ENCODE results near the gene IP6K3.

IP6K3 gene

GRCh38 chr6:33716890-33717632 is 29.6 kb downstream of the IP6K3 start:
- Histone ChIP-seq H3K27ac (no peak overlapping the region), H3K79me2 (no peaks in the 10 kb centered on the region), H3K4me1 (no peaks in the 10 kb centered on the region), H3K4me2 (ENCODE audit: low read length) (no peak overlapping the region), H3K27me3 (ENCODE audit: control insufficient read depth, insufficient read depth, low read length) (no peaks in the 10 kb centered on the region), H3K4me3 (ENCODE audit: low read depth, low read length) (no peak overlapping the region), H2AFZ (no peak overlapping the region), H3K9me3 (ENCODE audit: control insufficient read depth, low read length) (no peaks in the 10 kb centered on the region), H3K36me3 (ENCODE audit: control insufficient read depth, insufficient read depth, low read length) (no peaks in the 10 kb centered on the region), H3K9ac (no peak overlapping the region)
- TF ChIP-seq CTCF (IDR thresholded peaks at IDR 0.05): no peak

- TF ChIP-seq CTCF (IDR thresholded peaks at IDR 0.05): no peak
- H3K9me3 ChIP-seq (ENCODE audit: control insufficient read depth, low read length): no peaks in the 10 kb centered on the region
- H3K36me3 ChIP-seq (ENCODE audit: control insufficient read depth, insufficient read depth, low read length): no peaks in the 10 kb centered on the region
- no peak overlapping the region for H3K4me2 ChIP-seq (ENCODE audit: low read length)
- no peaks in the 10 kb centered on the region for H3K79me2 ChIP-seq
- no peak overlapping the region for H3K27ac ChIP-seq
- no peaks in the 10 kb centered on the region for H3K4me1 ChIP-seq
- no peak overlapping the region for H2AFZ ChIP-seq
- no peak overlapping the region for H3K4me3 ChIP-seq (ENCODE audit: low read depth, low read length)
- H3K9ac ChIP-seq: no peak overlapping the region
- H3K27me3 ChIP-seq (ENCODE audit: control insufficient read depth, insufficient read depth, low read length): no peaks in the 10 kb centered on the region
Measured at GRCh38 chr6:33716379-33716778, 30.3 kb downstream of the IP6K3 start.

GRCh38 chr6:33714385-33715040 is 32.2 kb downstream of the IP6K3 start:
- no peaks in the 10 kb centered on the region for H3K9me3 ChIP-seq (ENCODE audit: control insufficient read depth, low read length)
- no peak overlapping the region for H2AFZ ChIP-seq
- no peak for TF ChIP-seq CTCF (IDR thresholded peaks at IDR 0.05)
- no peaks in the 10 kb centered on the region for H3K27me3 ChIP-seq (ENCODE audit: control insufficient read depth, insufficient read depth, low read length)
- no peak overlapping the region for H3K27ac ChIP-seq
- H3K79me2 ChIP-seq: peaks cover 3% of the 10 kb centered on the region
- no peaks in the 10 kb centered on the region for H3K4me1 ChIP-seq
- no peak overlapping the region for H3K9ac ChIP-seq
- no peak overlapping the region for H3K4me3 ChIP-seq (ENCODE audit: low read depth, low read length)
- H3K36me3 ChIP-seq (ENCODE audit: control insufficient read depth, insufficient read depth, low read length): no peaks in the 10 kb centered on the region
- no peak overlapping the region for H3K4me2 ChIP-seq (ENCODE audit: low read length)

GRCh38 chr6:33713786-33714185 is 32.9 kb downstream of the IP6K3 start:
- Histone ChIP-seq H3K4me1 (no peaks in the 10 kb centered on the region), H3K79me2 (peaks cover 3% of the 10 kb centered on the region), H3K36me3 (ENCODE audit: control insufficient read depth, insufficient read depth, low read length) (no peaks in the 10 kb centered on the region), H2AFZ (no peak overlapping the region), H3K4me2 (ENCODE audit: low read length) (no peak overlapping the region), H3K9ac (no peak overlapping the region), H3K4me3 (ENCODE audit: low read depth, low read length) (no peak overlapping the region), H3K27ac (no peak overlapping the region), H3K9me3 (ENCODE audit: control insufficient read depth, low read length) (no peaks in the 10 kb centered on the region), H3K27me3 (ENCODE audit: control insufficient read depth, insufficient read depth, low read length) (no peaks in the 10 kb centered on the region)
- TF ChIP-seq CTCF (IDR thresholded peaks at IDR 0.05): no peak

Data from parathyroid adenoma (tissue), 2 donors.